NCI-H510A treated with DMSO at 0.1 percent for 48 hours (cell line): Measurements from ENCODE around the gene CDK3.

Experiments
- DNase-seq: peaks from one replicate; lab custom pipeline; 2025; lab: John Stamatoyannopoulos, UW

Gene CDK3

GRCh38 chr17:75991396-75991795, 9.3 kb upstream of the CDK3 start:
- DNase-seq, result no peak

GRCh38 chr17:75994802-75995370, 5.8 kb upstream of the CDK3 start:
- DNase-seq, result no peak

GRCh38 chr17:75995385-75995925, 5.2 kb upstream of the CDK3 start:
- no peak for DNase-seq

- no peak for DNase-seq
Observed at GRCh38 chr17:75996665-75997590, 3.7 kb upstream of the CDK3 start.

GRCh38 chr17:75998327-75998795, 2.3 kb upstream of the CDK3 start:
- no peak for DNase-seq

- DNase-seq, result peak; percentile 8
Observed at GRCh38 chr17:76000016-76000754, 470 bp upstream of the CDK3 start.

- no peak for DNase-seq
Observed at GRCh38 chr17:76002100-76002499, 1.4 kb downstream of the CDK3 start.

GRCh38 chr17:76003915-76004314, 3.3 kb downstream of the CDK3 start:
- DNase-seq, result no peak

- DNase-seq, result no peak
Observed at GRCh38 chr17:76004750-76005262, 4.2 kb downstream of the CDK3 start.

- DNase-seq, result peak; percentile 67
Observed at GRCh38 chr17:76005263-76006149, 4.9 kb downstream of the CDK3 start.

GRCh38 chr17:76007131-76007849, 6.6 kb downstream of the CDK3 start:
- DNase-seq, result no peak

GRCh38 chr17:76007850-76008165, 7.2 kb downstream of the CDK3 start:
- DNase-seq, result no peak

- DNase-seq, result no peak
Observed at GRCh38 chr17:76008208-76008607, 7.6 kb downstream of the CDK3 start.

- DNase-seq, result no peak
Observed at GRCh38 chr17:76008630-76009425, 8.2 kb downstream of the CDK3 start.

- no peak for DNase-seq
Observed at GRCh38 chr17:76009447-76009846, 8.8 kb downstream of the CDK3 start.

GRCh38 chr17:76009969-76010661, 9.5 kb downstream of the CDK3 start:
- no peak for DNase-seq

GRCh38 chr17:76011951-76012350, 11.3 kb downstream of the CDK3 start:
- no peak for DNase-seq

GRCh38 chr17:76013377-76013932, 12.8 kb downstream of the CDK3 start:
- DNase-seq, result no peak
